ENCODE data around the gene FAM228B. TPM values are rescaled to one million over a fixed set of nuclear protein-coding genes. Genes with fewer than 3 reads are reported as not detected.

The FAM228B gene
- total and polyA plus RNA-seq, 2 donors from 2014 or later, result 23.2 to 35.2 TPM

- no peaks in the 10 kb centered on the region for H3K9me3 ChIP-seq (ENCODE audit: control insufficient read depth in 2 of 3, insufficient read depth in 1 of 3, low read length in 3 of 3)
- intact Hi-C loops (cut with DNase I), result no loop called here
- FAIRE-seq (no peak), DNase-seq (no peak)
- no peak overlapping the region for H3K4me3 ChIP-seq (ENCODE audit: low read length in 3 of 3)
- no peak for TF ChIP-seq CTCF (IDR thresholded peaks at IDR 0.05; ENCODE audit: borderline replicate concordance, extremely low read depth, insufficient read depth)
- H3K36me3 ChIP-seq (ENCODE audit: control insufficient read depth in 2 of 3, insufficient read depth in 3 of 3, low read length in 3 of 3), result peaks cover 2 to 4% (median 2%) of the 10 kb centered on the region in 3 donors
- no peak overlapping the region for H3K9ac ChIP-seq (ENCODE audit: low read length in 3 of 3)
- no peak overlapping the region for H3K27ac ChIP-seq (ENCODE audit: low read depth in 2 of 2, low read length in 2 of 2)
- no peaks in the 10 kb centered on the region for H3K4me1 ChIP-seq (ENCODE audit: control insufficient read depth in 2 of 3, insufficient read depth in 2 of 3, low read depth in 1 of 3, low read length in 3 of 3)
- no peaks in the 10 kb centered on the region for H3K27me3 ChIP-seq (ENCODE audit: control insufficient read depth, insufficient read depth, low read length)
These were observed 30.2 kb downstream of the FAM228B start for GRCh38 chr2:24153478-24153877.

DNA sequence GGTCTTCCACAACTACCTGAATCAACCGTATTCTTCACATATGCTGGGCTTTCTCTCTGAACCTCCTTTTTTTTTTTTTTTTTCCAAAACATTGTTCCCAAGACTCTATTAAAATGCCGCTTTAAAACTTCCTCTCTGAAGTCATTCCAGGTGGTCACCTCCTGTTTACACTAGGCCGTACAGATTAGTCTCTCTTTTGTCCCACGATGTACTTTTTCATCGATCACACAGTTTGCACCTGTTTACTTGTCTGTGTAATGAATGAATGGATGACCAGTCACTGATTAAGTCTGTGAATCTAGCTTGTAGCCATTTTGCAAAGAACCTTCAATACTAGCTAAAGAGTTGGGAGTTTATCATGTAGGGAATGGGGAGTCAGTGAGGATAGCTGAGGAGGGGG, 34.9 kb downstream of the FAM228B start:
- Histone ChIP-seq H3K9me3 (ENCODE audit: control insufficient read depth in 2 of 3, insufficient read depth in 1 of 3, low read length in 3 of 3) (no peaks in the 10 kb centered on the region), H3K4me1 (ENCODE audit: control insufficient read depth in 2 of 3, insufficient read depth in 2 of 3, low read depth in 1 of 3, low read length in 3 of 3) (no peaks in the 10 kb centered on the region), H3K4me3 (ENCODE audit: low read length in 3 of 3) (no peak overlapping the region), H3K9ac (ENCODE audit: low read length in 3 of 3) (no peak overlapping the region), H3K36me3 (ENCODE audit: control insufficient read depth in 2 of 3, insufficient read depth in 3 of 3, low read length in 3 of 3) (peaks cover 0 to 2% (median 0%) of the 10 kb centered on the region in 3 donors), H3K27ac (ENCODE audit: low read depth in 2 of 2, low read length in 2 of 2) (no peak overlapping the region), H3K27me3 (ENCODE audit: control insufficient read depth, insufficient read depth, low read length) (no peaks in the 10 kb centered on the region)
- no peak for TF ChIP-seq CTCF (IDR thresholded peaks at IDR 0.05; ENCODE audit: borderline replicate concordance, extremely low read depth, insufficient read depth)
- FAIRE-seq, result no peak
- no peak for DNase-seq
- intact Hi-C loops (cut with DNase I), result no loop called here

GRCh38 chr2:24159708-24160107, 36.4 kb downstream of the FAM228B start:
- peaks cover 0 to 2% (median 0%) of the 10 kb centered on the region in 3 donors for H3K36me3 ChIP-seq (ENCODE audit: control insufficient read depth in 2 of 3, insufficient read depth in 3 of 3, low read length in 3 of 3)
- no peak for DNase-seq
- H3K4me1 ChIP-seq (ENCODE audit: control insufficient read depth in 2 of 3, insufficient read depth in 2 of 3, low read depth in 1 of 3, low read length in 3 of 3), result no peaks in the 10 kb centered on the region
- no peak for FAIRE-seq
- no peak overlapping the region for H3K9ac ChIP-seq (ENCODE audit: low read length in 3 of 3)
- no peak overlapping the region for H3K27ac ChIP-seq (ENCODE audit: low read depth in 2 of 2, low read length in 2 of 2)
- H3K4me3 ChIP-seq (ENCODE audit: low read length in 3 of 3), result no peak overlapping the region
- intact Hi-C loops (cut with DNase I), result no loop called here
- H3K27me3 ChIP-seq (ENCODE audit: control insufficient read depth, insufficient read depth, low read length), result no peaks in the 10 kb centered on the region
- H3K9me3 ChIP-seq (ENCODE audit: control insufficient read depth in 2 of 3, insufficient read depth in 1 of 3, low read length in 3 of 3), result no peaks in the 10 kb centered on the region
- TF ChIP-seq CTCF (IDR thresholded peaks at IDR 0.05; ENCODE audit: borderline replicate concordance, extremely low read depth, insufficient read depth), result no peak

- FAIRE-seq, result no peak
- no peak overlapping the region for H3K9ac ChIP-seq (ENCODE audit: low read length in 3 of 3)
- H3K27me3 ChIP-seq (ENCODE audit: control insufficient read depth, insufficient read depth, low read length), result no peaks in the 10 kb centered on the region
- H3K27ac ChIP-seq (ENCODE audit: low read depth in 2 of 2, low read length in 2 of 2), result no peak overlapping the region
- no peak overlapping the region for H3K4me3 ChIP-seq (ENCODE audit: low read length in 3 of 3)
- no peak for TF ChIP-seq CTCF (IDR thresholded peaks at IDR 0.05; ENCODE audit: borderline replicate concordance, extremely low read depth, insufficient read depth)
- intact Hi-C loops (cut with DNase I), result no loop called here
- no peaks in the 10 kb centered on the region for H3K9me3 ChIP-seq (ENCODE audit: control insufficient read depth in 2 of 3, insufficient read depth in 1 of 3, low read length in 3 of 3)
- H3K36me3 ChIP-seq (ENCODE audit: control insufficient read depth in 2 of 3, insufficient read depth in 3 of 3, low read length in 3 of 3), result peaks cover 0 to 2% (median 0%) of the 10 kb centered on the region in 3 donors
- DNase-seq, result no peak
- H3K4me1 ChIP-seq (ENCODE audit: control insufficient read depth in 2 of 3, insufficient read depth in 2 of 3, low read depth in 1 of 3, low read length in 3 of 3), result no peaks in the 10 kb centered on the region
These were observed 37.5 kb downstream of the FAM228B start for GRCh38 chr2:24160761-24161160.
